HG03460 (cell line): ENCODE results near the gene OR3A1.
"Not testable (repeated sequence)": the region's sequence is repeated elsewhere in the genome, so short reads cannot be mapped to it uniquely, and the experiment has no call there.

Source experiments
- ATAC-seq: cut with Tn5 transposase; IDR thresholded peaks from one replicate; pipeline ENCODE4 v1.9.1; 2021; ENCODE audit not compliant: unreplicated experiment

OR3A1 gene, protein sequence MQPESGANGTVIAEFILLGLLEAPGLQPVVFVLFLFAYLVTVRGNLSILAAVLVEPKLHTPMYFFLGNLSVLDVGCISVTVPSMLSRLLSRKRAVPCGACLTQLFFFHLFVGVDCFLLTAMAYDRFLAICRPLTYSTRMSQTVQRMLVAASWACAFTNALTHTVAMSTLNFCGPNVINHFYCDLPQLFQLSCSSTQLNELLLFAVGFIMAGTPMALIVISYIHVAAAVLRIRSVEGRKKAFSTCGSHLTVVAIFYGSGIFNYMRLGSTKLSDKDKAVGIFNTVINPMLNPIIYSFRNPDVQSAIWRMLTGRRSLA

DNA sequence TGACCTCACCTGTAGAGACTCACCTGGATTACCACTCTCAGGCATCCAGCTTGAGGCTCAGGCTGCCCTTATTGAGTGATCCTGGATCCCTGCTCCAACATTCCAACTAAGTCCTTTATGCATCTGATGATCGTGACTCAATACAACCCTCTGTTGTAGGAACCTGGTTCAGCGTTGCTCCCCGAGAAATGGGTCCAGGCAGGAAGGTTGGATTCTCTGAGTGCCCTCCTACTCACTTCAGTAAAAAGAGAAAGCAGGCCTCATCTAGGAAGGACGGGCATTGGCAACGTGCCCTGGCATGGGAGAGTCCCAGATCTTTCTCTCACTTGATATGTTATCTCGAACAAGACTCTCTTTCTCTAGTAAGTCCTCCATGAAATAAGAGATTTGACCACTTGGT is at the start of gene OR3A1:
Gene OR3A1, minus strand, starts transcription at position 101 of the 400 bp plus-strand sequence. CDS start 5,778 bp downstream, outside the sequence.
- no peak for ATAC-seq

DNA sequence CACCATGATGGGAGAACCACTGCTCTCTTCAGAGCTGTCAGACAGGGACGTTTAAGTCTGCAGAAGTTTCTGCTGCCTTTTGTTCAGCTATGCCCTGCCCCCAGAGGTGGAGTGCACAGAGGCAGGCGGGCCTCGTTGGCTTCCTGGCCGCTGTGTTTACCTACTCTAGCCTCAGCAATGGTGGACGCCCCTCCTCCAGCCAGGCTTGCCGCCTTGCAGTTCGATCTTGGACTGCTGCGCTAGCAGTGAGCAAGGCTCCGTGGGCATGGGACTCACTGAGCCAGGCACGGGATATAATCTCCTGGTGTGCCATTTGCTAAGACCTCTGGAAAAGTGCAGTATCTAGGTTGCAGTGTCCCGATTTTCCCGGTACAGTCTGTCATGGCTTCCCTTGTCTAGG is 44.6 kb upstream of the OR3A1 start:
- ATAC-seq: not testable (repeated sequence)

DNA sequence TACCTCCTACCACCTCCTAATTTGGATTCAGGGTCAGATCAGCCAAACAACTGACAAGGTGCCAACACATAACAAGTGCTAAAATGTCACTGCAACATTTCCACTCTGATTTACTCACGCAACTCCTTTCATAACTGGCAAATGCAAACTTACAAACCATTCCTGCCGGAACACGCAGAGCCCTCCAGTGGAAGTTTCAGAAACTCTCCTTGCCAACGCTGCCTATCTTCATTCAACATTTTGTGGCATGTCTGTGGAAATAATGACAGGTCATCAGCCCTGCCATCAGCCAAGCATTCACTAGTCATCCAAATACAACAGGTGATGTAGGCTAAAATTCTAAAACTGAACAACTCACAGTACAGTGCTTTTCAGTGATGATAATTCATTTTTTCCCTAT is 37.7 kb upstream of the OR3A1 start:
- no peak for ATAC-seq

DNA sequence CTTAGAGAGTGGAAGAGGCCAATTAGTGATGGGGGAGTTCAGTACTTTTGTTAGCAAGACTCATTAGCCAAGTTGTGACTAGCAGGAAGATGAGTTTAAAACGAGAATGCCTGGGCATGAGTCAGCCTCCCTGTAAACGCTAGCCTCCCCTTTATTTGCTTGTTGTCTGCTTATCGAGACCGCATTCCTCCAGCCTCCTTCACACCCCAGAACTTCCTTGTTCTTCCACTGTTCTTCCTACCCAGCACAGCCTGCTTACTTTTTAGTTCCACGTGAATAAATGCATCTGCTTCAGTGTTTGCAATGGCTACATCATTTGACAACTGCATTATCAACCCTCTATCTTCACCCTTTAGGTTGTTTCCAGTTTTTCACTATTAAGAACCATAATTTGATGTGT is 20.2 kb upstream of the OR3A1 start:
- no peak for ATAC-seq

DNA sequence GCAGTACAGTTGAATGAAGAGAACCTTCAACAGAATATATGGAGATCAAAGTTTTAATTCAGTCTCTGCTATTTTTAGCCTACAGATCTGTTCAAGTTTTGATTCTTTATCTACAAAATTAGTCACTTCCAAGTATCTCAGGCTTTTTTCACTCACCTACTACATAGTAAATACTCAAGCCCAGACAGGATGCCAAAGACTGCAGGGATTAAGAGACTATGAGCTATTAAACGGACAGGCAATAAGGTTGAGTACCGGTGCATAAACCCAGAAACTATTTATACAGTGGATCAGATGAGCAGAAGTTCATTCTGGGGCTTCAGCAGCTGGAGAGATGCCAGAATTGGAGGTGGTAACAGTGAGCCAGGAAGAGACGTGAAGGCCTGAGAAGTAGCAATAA is 18.7 kb upstream of the OR3A1 start:
- ATAC-seq: no peak

DNA sequence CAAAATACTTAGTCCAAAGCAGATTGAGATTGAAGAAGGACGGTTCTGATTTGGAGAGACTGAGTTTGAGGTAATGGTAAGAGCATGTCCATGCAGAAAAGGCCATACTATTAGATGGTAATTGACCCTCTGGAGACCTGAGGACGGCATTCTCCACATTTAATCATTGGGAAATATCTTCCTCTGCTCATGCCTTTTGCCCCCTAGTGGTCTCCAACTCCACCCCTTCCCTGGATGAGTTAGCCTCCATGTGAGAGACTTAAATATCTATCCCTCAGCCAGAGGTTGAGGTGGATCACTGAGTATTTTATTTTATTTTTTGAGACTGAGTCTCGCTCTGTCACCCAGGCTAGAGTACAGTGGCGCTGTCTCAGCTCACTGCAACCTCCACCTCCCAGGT is 10.4 kb upstream of the OR3A1 start:
- ATAC-seq: no peak

DNA sequence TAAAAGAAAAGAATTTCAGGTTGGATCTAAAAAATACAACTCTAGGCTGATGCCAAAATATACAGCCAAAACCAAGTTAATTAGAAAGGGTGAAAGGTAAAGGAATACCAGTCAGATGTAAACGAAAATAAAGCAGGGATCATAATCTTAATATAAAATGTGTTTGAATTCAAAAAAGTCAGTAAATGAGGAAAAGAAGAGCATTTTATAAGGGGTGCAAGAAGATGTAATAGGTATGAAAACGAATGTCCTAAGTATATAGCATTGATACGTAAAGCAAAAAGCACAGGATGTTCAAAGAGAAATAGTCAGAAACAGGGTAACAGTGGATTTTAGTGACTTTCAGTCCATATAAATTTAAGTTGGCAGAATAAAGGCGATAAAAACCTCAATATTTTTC is 2.5 kb downstream of the OR3A1 start:
- no peak for ATAC-seq

DNA sequence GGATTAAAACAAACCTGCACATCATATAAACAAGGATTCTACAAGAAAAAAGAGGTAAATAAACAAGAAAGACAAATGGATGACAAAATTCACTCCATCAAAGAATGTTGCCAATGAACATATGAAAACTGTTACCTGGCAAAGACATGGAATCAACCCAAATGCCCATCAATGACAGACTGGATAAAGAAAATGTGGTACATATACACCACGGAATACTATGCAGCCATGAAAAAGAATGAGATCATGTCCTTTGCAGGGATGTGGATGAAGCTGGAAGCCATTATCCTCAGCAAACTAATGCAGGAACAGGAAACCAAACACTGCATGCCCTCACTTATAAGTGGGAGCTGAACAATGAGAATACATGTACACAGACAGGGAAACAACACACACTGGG is 4.6 kb downstream of the OR3A1 start:
- ATAC-seq: not testable (repeated sequence)

DNA sequence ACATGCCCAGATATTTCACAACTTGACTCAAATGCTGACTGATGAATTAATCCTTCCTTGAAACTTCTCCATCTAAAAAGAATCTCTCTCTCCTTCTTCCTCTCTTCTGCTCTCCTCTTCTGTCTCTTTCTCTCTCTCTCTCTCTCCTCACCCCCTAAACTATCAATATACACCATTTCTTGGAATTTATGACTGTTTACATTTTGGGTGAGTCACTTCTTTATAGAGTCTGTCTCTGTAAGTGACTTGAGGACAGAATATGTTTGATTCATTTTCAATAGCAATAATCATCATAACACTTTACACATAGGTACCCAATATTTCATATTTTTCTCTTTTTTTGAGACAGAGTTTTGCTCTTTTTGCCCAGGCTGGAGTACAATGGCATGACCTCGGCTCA is 15.3 kb downstream of the OR3A1 start:
- ATAC-seq: no peak

DNA sequence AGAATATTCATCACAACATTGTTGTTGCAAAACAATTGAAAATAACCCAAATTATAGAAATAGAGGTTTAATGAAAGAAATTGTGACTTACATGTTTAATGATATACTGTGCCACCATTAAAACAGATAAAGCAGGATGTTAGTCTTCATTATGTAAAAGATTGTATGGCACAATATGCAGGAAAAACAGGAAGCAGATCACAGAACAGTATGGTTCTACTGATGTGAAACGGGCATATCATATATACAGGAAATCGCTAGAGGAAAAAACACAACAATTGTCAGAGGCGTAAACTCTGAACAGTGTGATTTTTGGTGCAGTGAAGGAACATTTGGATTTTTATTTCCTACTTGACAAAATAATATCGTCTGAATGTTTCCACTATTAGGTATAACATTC is 22.0 kb downstream of the OR3A1 start:
- no peak for ATAC-seq

DNA sequence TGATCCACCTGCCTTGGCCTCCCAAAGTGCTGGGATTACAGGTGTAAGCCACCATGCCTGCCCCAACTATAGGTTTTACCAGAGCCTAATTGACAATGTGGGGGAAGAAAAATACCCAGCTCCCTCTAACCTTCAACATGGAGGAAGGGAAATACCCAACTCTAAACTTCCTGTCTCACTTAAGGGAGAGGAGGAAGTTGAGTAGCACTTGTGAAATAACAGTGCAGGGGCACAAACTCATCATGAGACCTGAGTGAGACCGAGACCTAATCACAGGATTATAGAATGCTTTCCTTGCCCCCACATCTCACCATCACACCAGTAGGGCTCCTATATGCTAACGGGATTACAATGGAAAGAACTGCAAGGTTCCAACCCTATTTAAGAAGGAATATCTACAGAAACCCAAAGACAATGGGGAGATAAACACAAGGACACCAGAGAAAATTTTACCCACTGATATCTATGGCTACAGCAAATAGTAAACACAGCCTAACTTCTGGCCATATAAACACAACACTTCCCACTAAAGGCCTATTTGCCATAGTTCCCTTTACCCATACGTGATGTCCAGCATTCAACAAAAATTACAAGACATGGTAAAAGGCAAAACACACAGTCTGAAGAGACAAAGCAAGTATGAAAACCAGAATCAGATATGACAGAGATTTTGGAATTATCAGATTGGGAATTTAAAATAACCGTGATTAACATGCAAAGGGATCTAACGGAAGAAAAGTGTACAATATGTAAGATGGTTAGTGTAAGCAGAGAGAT is 26.9 kb downstream of the OR3A1 start:
- no peak for ATAC-seq

DNA sequence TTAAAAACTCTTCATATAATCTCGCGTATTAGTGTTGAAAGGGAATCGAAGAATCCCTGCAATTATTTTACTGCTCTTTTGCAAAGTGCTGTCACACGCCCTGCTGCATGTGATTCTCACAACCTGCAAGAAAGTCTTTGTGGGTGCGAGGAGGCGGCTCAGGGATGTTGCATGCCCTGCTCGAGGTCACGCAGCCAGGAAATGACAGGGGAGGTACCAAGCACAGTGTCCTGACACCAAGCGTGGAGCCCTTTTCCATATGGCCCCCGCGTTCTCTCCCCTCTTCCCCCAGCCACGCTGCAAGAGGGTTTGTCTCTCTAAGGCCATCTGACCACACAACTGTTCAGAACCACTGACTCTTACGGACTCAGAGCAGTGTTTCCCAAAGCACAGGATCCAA is 37.6 kb downstream of the OR3A1 start:
- ATAC-seq: no peak

DNA sequence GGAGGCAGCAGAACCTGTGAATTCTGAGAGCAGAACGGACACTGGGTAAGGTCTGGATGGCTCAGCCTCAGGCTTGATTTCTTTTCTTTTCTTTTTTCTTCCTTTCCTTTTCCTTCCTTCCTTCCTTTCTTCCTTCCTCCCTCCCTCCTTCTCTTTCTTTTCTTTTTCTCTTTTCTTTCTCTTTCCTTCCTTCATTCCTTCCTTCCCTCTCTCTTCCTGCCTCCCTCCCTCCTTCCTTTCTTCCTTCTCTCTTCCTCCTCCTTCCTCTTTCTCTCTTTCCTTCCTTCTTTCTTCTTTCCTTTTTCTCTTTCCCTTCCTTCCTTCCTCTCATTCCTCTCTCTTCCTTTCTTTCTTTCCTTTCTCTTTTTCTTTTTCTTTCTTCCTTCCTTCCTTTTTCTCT is 38.0 kb downstream of the OR3A1 start:
- no peak for ATAC-seq

DNA sequence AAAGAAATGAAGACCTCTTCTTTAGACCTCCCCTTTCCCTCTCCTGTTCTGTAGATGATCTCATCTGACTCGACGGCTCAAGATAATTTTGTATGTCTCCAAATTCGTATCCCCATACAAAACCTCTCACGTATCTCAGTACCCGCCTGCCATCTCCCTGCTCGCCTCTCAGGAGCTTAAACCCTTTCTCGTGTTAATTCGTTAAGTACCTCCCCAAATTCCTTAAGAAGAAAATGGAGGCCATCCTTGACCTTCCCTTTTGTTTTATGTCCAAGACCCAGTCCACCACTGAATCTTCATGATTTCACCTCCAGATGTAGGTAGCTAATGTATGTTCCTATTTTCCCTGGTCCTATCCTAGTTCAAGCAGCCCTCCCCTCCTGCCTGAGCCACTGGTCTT is 41.6 kb downstream of the OR3A1 start:
- ATAC-seq: no peak

DNA sequence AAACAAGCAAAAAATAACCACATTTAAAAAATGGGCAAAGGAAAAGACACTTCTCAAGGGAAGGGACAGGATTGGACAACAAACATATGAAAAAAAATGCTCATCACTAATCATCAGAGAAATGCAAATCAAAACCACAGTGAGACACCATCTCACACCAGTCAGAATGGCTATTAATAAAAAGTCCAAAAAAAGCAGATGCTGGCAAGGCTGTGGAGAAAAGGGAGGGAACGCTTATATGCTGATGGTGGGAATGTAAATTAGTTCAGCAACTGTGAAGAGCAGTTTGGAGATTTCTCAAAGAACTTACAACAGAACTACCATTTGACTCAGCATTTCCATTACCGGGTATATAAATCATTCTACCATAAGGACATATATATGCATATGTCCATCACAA is 49.1 kb downstream of the OR3A1 start:
- not testable (repeated sequence) for ATAC-seq

DNA sequence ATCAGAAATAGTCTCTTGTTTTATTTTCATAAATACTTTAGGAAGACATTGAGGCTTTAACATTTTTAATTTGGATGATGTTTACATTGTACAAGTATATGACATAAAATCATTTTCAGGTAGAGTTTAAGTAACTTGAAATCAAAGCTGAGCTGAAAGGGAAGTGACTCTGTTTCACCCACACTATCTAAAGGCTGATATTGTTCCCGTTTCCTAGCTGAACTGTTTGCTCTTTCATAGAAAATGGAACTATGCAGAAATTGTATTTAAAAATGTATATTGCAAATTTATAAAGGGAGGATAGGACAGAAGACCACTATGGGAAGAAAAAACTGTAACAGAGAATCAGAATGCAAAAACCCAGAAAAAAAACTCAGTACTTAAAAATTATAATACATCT is 53.3 kb downstream of the OR3A1 start:
- not testable (repeated sequence) for ATAC-seq

DNA sequence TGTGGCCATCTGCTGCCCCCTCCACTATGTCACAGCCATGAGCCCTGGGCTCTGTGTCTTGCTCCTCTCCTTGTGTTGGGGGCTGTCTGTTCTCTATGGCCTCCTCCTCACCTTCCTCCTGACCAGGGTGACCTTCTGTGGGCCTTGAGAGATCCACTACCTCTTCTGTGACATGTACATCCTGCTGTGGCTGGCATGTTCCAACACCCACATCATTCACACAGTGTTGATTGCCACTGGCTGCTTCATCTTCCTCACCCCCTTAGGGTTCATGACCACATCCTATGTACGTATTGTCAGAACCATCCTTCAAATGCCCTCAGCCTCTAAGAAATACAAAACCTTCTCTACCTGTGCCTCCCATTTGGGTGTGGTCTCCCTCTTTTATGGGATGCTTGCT is 57.1 kb downstream of the OR3A1 start:
- not testable (repeated sequence) for ATAC-seq
